Brain pericyte (primary cell): ENCODE measurements around the gene INPPL1.
"Not testable (repeated sequence)": the region's sequence is repeated elsewhere in the genome, so short reads cannot be mapped to it uniquely, and the experiment has no call there.

Experiments used
- DNase-seq: peaks from one replicate; pipeline ENCODE4 v3.0.0-alpha.2; 2012; ENCODE audit warnings: low read depth, low spot score

INPPL1 gene

GRCh38 chr11:72243173-72244059 lies 18.8 kb downstream of the INPPL1 start:
- no peak for DNase-seq

- DNase-seq: no peak
These were observed 19.4 kb downstream of the INPPL1 start, which contains the start of gene PHOX2A for GRCh38 chr11:72244060-72244360. Gene PHOX2A (minus strand): TSS chr11:72244176. CDS start chr11:72244004, 172 bp downstream.

- no peak for DNase-seq
These were observed 20.0 kb downstream of the INPPL1 start for GRCh38 chr11:72244361-72245262.

- DNase-seq: no peak
These were observed 20.8 kb downstream of the INPPL1 start for GRCh38 chr11:72245263-72245816.

- no peak for DNase-seq
These were observed 23.0 kb downstream of the INPPL1 start for GRCh38 chr11:72247584-72247983.

GRCh38 chr11:72249961-72250360 lies 25.4 kb downstream of the INPPL1 start:
- no peak for DNase-seq

GRCh38 chr11:72250661-72251464 lies 26.3 kb downstream of the INPPL1 start:
- no peak for DNase-seq

GRCh38 chr11:72251614-72252013 lies 27.0 kb downstream of the INPPL1 start:
- DNase-seq: no peak

- DNase-seq: no peak
These were observed 28.8 kb downstream of the INPPL1 start for GRCh38 chr11:72253392-72253791.

GRCh38 chr11:72254299-72254993 lies 29.9 kb downstream of the INPPL1 start:
- no peak for DNase-seq

GRCh38 chr11:72257570-72257969 lies 33.0 kb downstream of the INPPL1 start:
- DNase-seq: no peak

GRCh38 chr11:72259490-72259889 lies 34.9 kb downstream of the INPPL1 start:
- DNase-seq: no peak

GRCh38 chr11:72260574-72260973 lies 36.0 kb downstream of the INPPL1 start:
- no peak for DNase-seq

- DNase-seq: no peak
These were observed 38.8 kb downstream of the INPPL1 start for GRCh38 chr11:72263361-72263760.

- no peak for DNase-seq
These were observed 41.4 kb downstream of the INPPL1 start for GRCh38 chr11:72265951-72266350.

GRCh38 chr11:72266960-72267359 lies 42.4 kb downstream of the INPPL1 start:
- DNase-seq: not testable (repeated sequence)

- DNase-seq: no peak
These were observed 43.5 kb downstream of the INPPL1 start for GRCh38 chr11:72267956-72268617.

- no peak for DNase-seq
These were observed 47.4 kb downstream of the INPPL1 start for GRCh38 chr11:72271980-72272379.

GRCh38 chr11:72274435-72274834 lies 49.9 kb downstream of the INPPL1 start:
- no peak for DNase-seq

- no peak for DNase-seq
These were observed 54.3 kb downstream of the INPPL1 start for GRCh38 chr11:72278905-72279304.
